Chondrocyte (in vitro differentiated cells): ENCODE results near the gene CACNB2. TPM values are rescaled to one million over a fixed set of nuclear protein-coding genes. Genes with fewer than 3 reads are reported as not detected.
A peak's percentile ranks its signal among the peaks of the same experiment; 100 is the strongest.

Source experiments
- DNase-seq: peaks from one replicate; pipeline ENCODE4 v3.0.0; 2021; ENCODE audit warnings: mixed read lengths, low spot score
- H3K27ac Mint-ChIP-seq: one replicate; pipeline ENCODE4 v1.8.0; 2021; ENCODE audit warnings: mild to moderate bottlenecking, moderate library complexity, mixed read lengths; ENCODE audit not compliant: unreplicated experiment
- H3K27me3 Mint-ChIP-seq: 2 replicates; pipeline ENCODE4 v1.8.0; 2021; ENCODE audit warnings: low read depth, mixed read lengths
- H3K36me3 Mint-ChIP-seq: 2 replicates; pipeline ENCODE4 v1.8.0; 2021; ENCODE audit warnings: low read depth, mixed read lengths
- H3K4me1 Mint-ChIP-seq: 2 replicates; pipeline ENCODE4 v1.8.0; 2021; ENCODE audit warnings: low read depth, mild to moderate bottlenecking, mixed read lengths
- H3K4me3 Mint-ChIP-seq: one replicate; pipeline ENCODE4 v1.8.0; 2021; ENCODE audit warnings: mild to moderate bottlenecking, moderate library complexity, mixed read lengths; ENCODE audit not compliant: unreplicated experiment
- H3K9me3 Mint-ChIP-seq: 2 replicates; pipeline ENCODE4 v1.8.0; 2021; ENCODE audit warnings: low read depth, mixed read lengths
- total RNA-seq: library from RNA; stranded (reverse); gene quantifications from 3 replicates; pipeline ENCODE4 v1.2.1, GENCODE V29; 2021
- TF ChIP-seq, protein P1 (sequence below): fragments of 200-600 bp; sonication (generic); IDR thresholded peaks from 2 replicates; pipeline ENCODE4 v1.5.0; 2021; ENCODE audit warnings: antibody characterized with exemption, mild to moderate bottlenecking, moderate library complexity

The CACNB2 gene
- total RNA-seq, 1 donor from 2014 or later, result 0.25 TPM

DNA sequence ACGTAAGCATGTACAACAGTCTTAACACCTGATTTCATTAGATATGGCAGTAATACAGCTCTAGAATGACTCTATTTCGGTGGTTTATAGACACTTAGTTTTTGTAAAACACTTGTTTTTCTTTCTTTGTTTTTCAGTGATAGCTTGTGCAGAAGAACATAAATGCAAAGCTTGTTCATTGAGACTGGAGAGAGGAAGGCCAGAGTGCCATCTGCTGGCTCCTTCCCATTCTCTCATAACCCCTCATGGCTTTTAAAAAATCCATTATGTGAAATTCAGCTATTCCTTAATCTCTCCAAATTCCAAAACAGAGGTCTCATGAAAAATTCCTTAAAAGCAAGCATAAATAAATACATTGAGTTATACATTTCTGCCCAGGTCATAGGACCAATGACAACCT, 76.3 kb downstream of the CACNB2 start:
- peaks cover 15% of the 10 kb centered on the region for H3K27me3 Mint-ChIP-seq
- H3K4me1 Mint-ChIP-seq, result no peaks in the 10 kb centered on the region
- no peak overlapping the region for H3K27ac Mint-ChIP-seq
- H3K9me3 Mint-ChIP-seq, result no peaks in the 10 kb centered on the region
- H3K36me3 Mint-ChIP-seq, result no peaks in the 10 kb centered on the region
- H3K4me3 Mint-ChIP-seq, result no peak overlapping the region
- no peak for DNase-seq
- TF ChIP-seq, protein P1, sequence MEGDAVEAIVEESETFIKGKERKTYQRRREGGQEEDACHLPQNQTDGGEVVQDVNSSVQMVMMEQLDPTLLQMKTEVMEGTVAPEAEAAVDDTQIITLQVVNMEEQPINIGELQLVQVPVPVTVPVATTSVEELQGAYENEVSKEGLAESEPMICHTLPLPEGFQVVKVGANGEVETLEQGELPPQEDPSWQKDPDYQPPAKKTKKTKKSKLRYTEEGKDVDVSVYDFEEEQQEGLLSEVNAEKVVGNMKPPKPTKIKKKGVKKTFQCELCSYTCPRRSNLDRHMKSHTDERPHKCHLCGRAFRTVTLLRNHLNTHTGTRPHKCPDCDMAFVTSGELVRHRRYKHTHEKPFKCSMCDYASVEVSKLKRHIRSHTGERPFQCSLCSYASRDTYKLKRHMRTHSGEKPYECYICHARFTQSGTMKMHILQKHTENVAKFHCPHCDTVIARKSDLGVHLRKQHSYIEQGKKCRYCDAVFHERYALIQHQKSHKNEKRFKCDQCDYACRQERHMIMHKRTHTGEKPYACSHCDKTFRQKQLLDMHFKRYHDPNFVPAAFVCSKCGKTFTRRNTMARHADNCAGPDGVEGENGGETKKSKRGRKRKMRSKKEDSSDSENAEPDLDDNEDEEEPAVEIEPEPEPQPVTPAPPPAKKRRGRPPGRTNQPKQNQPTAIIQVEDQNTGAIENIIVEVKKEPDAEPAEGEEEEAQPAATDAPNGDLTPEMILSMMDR, result peak; percentile 79

- Mint-ChIP-seq H3K36me3 (no peaks in the 10 kb centered on the region), H3K27me3 (peaks cover 24% of the 10 kb centered on the region), H3K27ac (no peak overlapping the region), H3K4me3 (no peak overlapping the region), H3K4me1 (no peaks in the 10 kb centered on the region), H3K9me3 (no peaks in the 10 kb centered on the region)
- DNase-seq, result no peak
- TF ChIP-seq, protein P1, result no peak
These were observed 77.4 kb downstream of the CACNB2 start for GRCh38 chr10:18217577-18217976.

GRCh38 chr10:18219146-18219545, 78.9 kb downstream of the CACNB2 start:
- TF ChIP-seq, protein P1, result no peak
- Mint-ChIP-seq H3K9me3 (no peaks in the 10 kb centered on the region), H3K4me3 (no peak overlapping the region), H3K4me1 (no peaks in the 10 kb centered on the region), H3K27me3 (peaks cover 15% of the 10 kb centered on the region), H3K36me3 (no peaks in the 10 kb centered on the region), H3K27ac (no peak overlapping the region)
- DNase-seq, result no peak

- TF ChIP-seq, protein P1, result no peak
- no peak for DNase-seq
- H3K4me1 Mint-ChIP-seq, result no peaks in the 10 kb centered on the region
- no peaks in the 10 kb centered on the region for H3K9me3 Mint-ChIP-seq
- peaks cover 14% of the 10 kb centered on the region for H3K27me3 Mint-ChIP-seq
- H3K4me3 Mint-ChIP-seq, result no peak overlapping the region
- no peaks in the 10 kb centered on the region for H3K36me3 Mint-ChIP-seq
- H3K27ac Mint-ChIP-seq, result no peak overlapping the region
These were observed 80.9 kb downstream of the CACNB2 start for GRCh38 chr10:18221123-18221522.

GRCh38 chr10:18221882-18222281, 81.7 kb downstream of the CACNB2 start:
- Mint-ChIP-seq H3K27ac (no peak overlapping the region), H3K4me3 (no peak overlapping the region), H3K4me1 (no peaks in the 10 kb centered on the region), H3K9me3 (no peaks in the 10 kb centered on the region), H3K27me3 (peaks cover 19% of the 10 kb centered on the region), H3K36me3 (no peaks in the 10 kb centered on the region)
- TF ChIP-seq, protein P1, result no peak
- DNase-seq, result no peak
